ENCODE results near the gene DNAJC25.

DNA sequence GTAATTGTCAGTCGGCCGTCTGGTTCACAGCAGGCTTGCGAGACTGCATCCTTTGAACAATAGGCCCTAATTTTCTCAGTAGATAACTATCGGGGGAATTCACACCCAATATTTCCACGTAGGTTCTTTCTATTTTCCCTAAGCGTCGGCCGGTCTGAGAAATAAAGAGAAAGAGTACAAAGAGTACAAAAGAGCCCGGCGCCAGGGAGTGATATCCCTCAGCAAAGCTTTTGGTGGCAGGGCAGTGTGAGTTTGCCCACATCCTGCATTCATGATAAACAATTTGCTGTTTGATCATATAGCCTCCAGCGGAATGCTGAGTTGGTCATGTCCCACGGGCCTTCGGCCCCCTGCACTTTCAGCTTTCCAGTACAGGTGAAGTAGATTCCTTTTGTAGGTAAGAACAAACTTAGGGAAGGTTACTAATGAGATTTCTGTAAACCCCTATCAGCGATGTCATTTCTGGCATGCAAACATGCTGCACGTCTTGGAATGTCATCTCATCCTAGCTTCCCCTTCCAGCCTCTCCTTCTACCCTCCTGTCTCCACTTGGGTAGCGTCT lies 27.0 kb upstream of the DNAJC25 start:
- TF ChIP-seq, protein P1, sequence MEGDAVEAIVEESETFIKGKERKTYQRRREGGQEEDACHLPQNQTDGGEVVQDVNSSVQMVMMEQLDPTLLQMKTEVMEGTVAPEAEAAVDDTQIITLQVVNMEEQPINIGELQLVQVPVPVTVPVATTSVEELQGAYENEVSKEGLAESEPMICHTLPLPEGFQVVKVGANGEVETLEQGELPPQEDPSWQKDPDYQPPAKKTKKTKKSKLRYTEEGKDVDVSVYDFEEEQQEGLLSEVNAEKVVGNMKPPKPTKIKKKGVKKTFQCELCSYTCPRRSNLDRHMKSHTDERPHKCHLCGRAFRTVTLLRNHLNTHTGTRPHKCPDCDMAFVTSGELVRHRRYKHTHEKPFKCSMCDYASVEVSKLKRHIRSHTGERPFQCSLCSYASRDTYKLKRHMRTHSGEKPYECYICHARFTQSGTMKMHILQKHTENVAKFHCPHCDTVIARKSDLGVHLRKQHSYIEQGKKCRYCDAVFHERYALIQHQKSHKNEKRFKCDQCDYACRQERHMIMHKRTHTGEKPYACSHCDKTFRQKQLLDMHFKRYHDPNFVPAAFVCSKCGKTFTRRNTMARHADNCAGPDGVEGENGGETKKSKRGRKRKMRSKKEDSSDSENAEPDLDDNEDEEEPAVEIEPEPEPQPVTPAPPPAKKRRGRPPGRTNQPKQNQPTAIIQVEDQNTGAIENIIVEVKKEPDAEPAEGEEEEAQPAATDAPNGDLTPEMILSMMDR (IDR thresholded peaks at IDR 0.05) = no peak
- TF ChIP-seq POLR2A (IDR thresholded peaks at IDR 0.05) (no peak), EP300 (IDR thresholded peaks at IDR 0.05; ENCODE audit: low read depth) (no peak), POLR2AphosphoS5 (IDR thresholded peaks at IDR 0.05) (no peak)
